Left lung (tissue), 10 donors: ENCODE results near the gene DEFB115. TPM values are rescaled to one million over a fixed set of nuclear protein-coding genes. Genes with fewer than 3 reads are reported as not detected.
"Not testable (repeated sequence)": the region's sequence is repeated elsewhere in the genome, so short reads cannot be mapped to it uniquely, and the experiment has no call there.

Experiments
- ATAC-seq: fragments of 200-7000 bp; cut with Tn5 transposase; one replicate; pipeline ENCODE4 v1.9.1; 2020; ENCODE audit warnings: moderate library complexity
- DNase-seq, 4 donors: peaks; one replicate each; pipeline ENCODE4 v3.0.0-alpha.2; 2013 to 2020
- H3K27ac ChIP-seq, 2 donors: fragments of 200-600 bp; sonication (generic) in 1 of 2; one replicate each; pipeline versions ENCODE4 v1.5.0 to v1.8.0; 2020 to 2021
- H3K27me3 ChIP-seq, 2 donors: fragments of 200-600 bp; sonication (generic) in 1 of 2; one replicate each; pipeline versions ENCODE4 v1.5.0 to v1.8.0; 2020 to 2021
- H3K36me3 ChIP-seq, 2 donors: fragments of 200-600 bp; sonication (generic) in 1 of 2; one replicate each; pipeline versions ENCODE4 v1.5.0 to v1.8.0; 2020 to 2021
- H3K4me1 ChIP-seq, 2 donors: fragments of 200-600 bp; one replicate each; pipeline ENCODE4 v1.8.0; 2021
- H3K4me3 ChIP-seq, 2 donors: fragments of 200-600 bp; sonication (generic) in 1 of 2; one replicate each; pipeline versions ENCODE4 v1.5.0 to v1.8.0; 2020 to 2021; ENCODE audit warnings: mild to moderate bottlenecking in 1 of 2
- H3K9me3 ChIP-seq, 2 donors: fragments of 200-600 bp; sonication (generic) in 1 of 2; one replicate each; pipeline versions ENCODE4 v1.5.0 to v1.8.0; 2020 to 2021
- intact Hi-C, 2 donors: fragments of 100-400 bp; cut with DNase I; formaldehyde crosslinking; loops; one replicate each; pipeline versions ENCODE4 v1.11.2 to v1.14.2; 2022
- polyA plus RNA-seq, 6 donors: library from polyadenylated mRNA; unstranded; fragments of 120-200 nt; gene quantifications; one replicate each; pipeline ENCODE4 v1.2.1, GENCODE V29; 2013; ENCODE audit not compliant: insufficient read length in 6 of 6
- total RNA-seq, 2 donors: library from RNA; stranded (reverse); fragmentation: NEBNext Ultra II Directional; extraction: Animal tissue kit (Norgen Biotek cat#: 25700); gene quantifications; one replicate each; pipeline ENCODE4 v1.2.1, GENCODE V29; 2021
- TF ChIP-seq, protein P1 (sequence below), 2 donors: fragments of 200-600 bp; sonication (generic) in 1 of 2; IDR thresholded peaks; one replicate each; pipeline versions ENCODE4 v1.5.0 to v1.8.0; 2021; ENCODE audit warnings: antibody characterized with exemption in 2 of 2
- donor health status: DM: no; HTN: yes; CAD: no.
- donor health status: DM: no; HTN: no; CAD: no.

Gene DEFB115
- total and polyA plus RNA-seq, 8 donors = not detected

DNA sequence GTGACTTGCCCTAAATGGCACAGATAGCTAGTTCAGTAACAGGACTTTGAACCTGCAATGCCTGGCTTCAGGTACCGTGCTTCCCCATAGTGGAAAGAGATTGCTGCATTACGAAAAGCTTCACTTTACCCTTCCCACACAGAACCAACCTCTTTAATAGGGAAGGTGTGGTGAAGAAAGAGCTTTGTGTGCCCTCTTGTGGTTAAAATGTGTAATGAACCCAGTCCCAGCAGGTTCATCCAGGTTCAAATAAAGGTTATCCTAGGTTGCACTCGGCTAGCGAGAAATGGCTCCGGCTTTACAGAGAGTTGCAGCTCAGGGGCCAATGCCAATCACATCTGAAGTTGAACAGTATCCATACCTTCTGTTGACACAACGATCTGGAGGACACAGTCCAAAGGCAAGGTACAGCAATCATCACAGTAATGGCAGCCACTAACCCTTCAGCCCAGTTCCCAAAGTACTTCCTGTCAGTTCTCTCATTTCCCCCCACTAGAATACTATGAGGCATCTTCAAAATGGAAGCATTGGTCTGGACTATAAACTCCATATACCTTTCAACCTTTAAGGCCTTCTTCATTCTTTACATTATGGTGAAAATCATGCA, 3.0 kb downstream of the DEFB115 start:
- Histone ChIP-seq H3K27ac (no peak overlapping the region), H3K9me3 (peaks cover 0 to 8% of the 10 kb centered on the region in 2 donors)

DNA sequence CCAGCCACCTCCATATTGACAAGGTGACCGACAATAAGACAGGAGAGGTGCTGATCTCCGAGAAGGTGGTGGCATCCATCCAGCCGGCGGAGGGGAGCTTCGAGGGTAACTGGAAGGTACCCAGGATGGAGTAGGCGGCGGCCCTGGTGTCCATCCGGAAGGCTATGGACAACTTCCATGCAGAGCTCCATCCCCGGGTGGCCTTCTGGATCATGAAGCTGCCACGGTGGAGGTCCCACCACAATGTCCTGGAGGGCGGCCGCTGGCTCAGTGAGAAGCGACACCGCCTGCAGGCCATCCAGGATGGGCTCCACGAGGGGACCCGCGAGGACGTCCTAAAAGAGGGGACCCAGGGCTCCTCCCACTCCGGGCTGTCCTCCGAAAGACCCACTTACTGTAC, 17.0 kb downstream of the DEFB115 start:
- Histone ChIP-seq H3K27ac (no peak overlapping the region), H3K4me3 (no peak overlapping the region), H3K36me3 (no peaks in the 10 kb centered on the region), H3K27me3 (no peaks in the 10 kb centered on the region), H3K4me1 (no peaks in the 10 kb centered on the region), H3K9me3 (peaks cover 0 to 67% of the 10 kb centered on the region in 2 donors)
- intact Hi-C loops = no loop called here
- TF ChIP-seq, protein P1, sequence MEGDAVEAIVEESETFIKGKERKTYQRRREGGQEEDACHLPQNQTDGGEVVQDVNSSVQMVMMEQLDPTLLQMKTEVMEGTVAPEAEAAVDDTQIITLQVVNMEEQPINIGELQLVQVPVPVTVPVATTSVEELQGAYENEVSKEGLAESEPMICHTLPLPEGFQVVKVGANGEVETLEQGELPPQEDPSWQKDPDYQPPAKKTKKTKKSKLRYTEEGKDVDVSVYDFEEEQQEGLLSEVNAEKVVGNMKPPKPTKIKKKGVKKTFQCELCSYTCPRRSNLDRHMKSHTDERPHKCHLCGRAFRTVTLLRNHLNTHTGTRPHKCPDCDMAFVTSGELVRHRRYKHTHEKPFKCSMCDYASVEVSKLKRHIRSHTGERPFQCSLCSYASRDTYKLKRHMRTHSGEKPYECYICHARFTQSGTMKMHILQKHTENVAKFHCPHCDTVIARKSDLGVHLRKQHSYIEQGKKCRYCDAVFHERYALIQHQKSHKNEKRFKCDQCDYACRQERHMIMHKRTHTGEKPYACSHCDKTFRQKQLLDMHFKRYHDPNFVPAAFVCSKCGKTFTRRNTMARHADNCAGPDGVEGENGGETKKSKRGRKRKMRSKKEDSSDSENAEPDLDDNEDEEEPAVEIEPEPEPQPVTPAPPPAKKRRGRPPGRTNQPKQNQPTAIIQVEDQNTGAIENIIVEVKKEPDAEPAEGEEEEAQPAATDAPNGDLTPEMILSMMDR (IDR thresholded peaks at IDR 0.05) = no peak
- DNase-seq = peak in 1 of 4 donors; percentile 72
- no peak for ATAC-seq

More for the DNA sequence above, 3.0 kb downstream of the DEFB115 start:
- Histone ChIP-seq H3K4me3 (no peak overlapping the region), H3K36me3 (no peaks in the 10 kb centered on the region), H3K4me1 (no peaks in the 10 kb centered on the region), H3K27me3 (no peaks in the 10 kb centered on the region)
- intact Hi-C loops = no loop called here
- TF ChIP-seq, protein P1 (IDR thresholded peaks at IDR 0.05) = peak in 1 of 2 donors; percentile 30
- ATAC-seq (peak; percentile 56), DNase-seq (no peak)

DNA sequence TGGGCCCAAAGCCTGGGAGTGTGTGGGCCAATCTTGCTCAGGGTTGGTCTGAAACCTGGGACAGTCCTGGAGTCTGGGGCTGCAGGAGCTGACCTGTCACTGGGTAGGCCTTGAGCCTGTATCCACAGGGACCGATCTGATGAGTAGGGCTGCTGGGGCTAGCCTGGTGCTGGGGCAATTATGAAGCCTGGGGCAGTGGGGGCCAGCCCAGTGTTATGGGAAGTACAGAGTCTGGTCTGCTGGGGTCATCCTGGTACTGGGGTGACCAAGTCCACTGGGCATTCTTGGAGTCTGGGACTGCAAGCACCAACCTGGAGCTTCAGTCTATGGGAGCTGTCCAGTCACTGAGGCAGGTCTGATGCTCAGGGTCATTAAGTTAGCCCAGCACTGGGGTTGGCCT, 20.7 kb downstream of the DEFB115 start:
- TF ChIP-seq, protein P1 (IDR thresholded peaks at IDR 0.05) = no peak
- H3K27me3 ChIP-seq = no peaks in the 10 kb centered on the region
- intact Hi-C loops = no loop called here
- ATAC-seq = no peak
- no peaks in the 10 kb centered on the region for H3K4me1 ChIP-seq
- DNase-seq = no peak
- no peaks in the 10 kb centered on the region for H3K36me3 ChIP-seq
- H3K9me3 ChIP-seq = peaks cover 0 to 35% of the 10 kb centered on the region in 2 donors
- H3K27ac ChIP-seq = no peak overlapping the region
- H3K4me3 ChIP-seq = no peak overlapping the region

DNA sequence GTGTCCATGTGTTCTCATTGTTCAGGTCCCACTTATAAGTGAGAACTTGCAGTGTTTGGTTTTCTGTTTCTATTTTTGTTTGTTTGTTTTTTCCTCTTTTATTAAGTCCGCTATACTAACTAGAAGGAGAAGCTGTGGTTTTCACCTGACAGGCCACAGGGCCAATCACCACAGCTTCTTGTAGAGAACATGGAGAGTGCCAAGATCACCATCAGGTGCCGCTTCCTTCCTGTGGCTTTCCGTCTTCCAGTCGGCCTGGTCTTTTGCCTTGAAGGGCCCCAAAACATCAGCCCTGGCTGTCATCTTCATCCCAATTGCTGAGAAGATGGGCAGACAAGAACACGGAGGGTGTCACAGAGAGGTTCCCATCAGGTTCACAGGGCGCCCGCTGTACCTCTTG, 27.5 kb downstream of the DEFB115 start:
- H3K4me1 ChIP-seq, H3K27ac ChIP-seq, ATAC-seq, H3K27me3 ChIP-seq, H3K4me3 ChIP-seq, H3K36me3 ChIP-seq, DNase-seq, intact Hi-C loops: not testable (repeated sequence)
- peaks cover 0 to 21% of the 10 kb centered on the region in 2 donors for H3K9me3 ChIP-seq

DNA sequence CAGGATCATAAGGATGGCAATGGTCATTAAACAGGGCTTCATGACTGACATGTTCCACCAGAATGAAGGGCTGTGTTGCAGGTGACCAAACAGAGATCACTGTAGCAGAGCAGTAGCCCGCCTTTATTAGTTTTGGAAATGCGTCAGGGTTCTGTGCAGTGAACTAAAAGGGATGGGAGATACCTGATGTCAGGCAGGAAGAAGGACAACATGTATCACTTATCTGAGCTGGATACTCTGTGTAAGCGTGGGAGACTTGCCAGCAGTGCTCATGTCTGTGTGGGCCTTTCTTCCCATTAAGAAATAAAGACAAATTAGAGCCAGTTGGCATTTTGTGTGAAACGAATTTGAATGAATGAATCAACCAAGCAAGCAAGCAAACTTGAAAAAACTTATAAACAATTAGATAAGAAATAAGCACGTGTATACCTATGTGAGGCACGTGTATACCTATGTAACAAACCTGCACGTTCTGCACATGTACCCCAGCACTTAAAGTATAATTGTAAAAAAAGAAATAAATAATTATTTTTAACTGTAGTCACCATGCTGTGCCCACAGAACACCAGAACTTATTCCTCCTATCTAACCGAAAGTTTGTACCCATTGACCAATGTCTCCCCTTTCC, 51.2 kb downstream of the DEFB115 start, which contains the start of gene DEFB116:
TSS of gene DEFB116 (minus strand) at position 51 of the 628 bp plus-strand sequence. CDS start at position 51, 0 bp downstream.
- ATAC-seq = no peak
- H3K4me1 ChIP-seq = no peaks in the 10 kb centered on the region
- no peaks in the 10 kb centered on the region for H3K36me3 ChIP-seq
- H3K27me3 ChIP-seq = no peaks in the 10 kb centered on the region
- TF ChIP-seq, protein P1 (IDR thresholded peaks at IDR 0.05) = no peak
- H3K27ac ChIP-seq = no peak within 1 kb of the TSS
- no peaks in the 10 kb centered on the region for H3K9me3 ChIP-seq
- H3K4me3 ChIP-seq = no peak within 1 kb of the TSS
- DNase-seq = no peak
- intact Hi-C loops = no loop called here

Other genes starting within 250 kb of the DEFB115 start
- not detected for gene DEFB116, start 50.9 kb downstream of the DEFB115 start, total RNA-seq
- not detected for gene DEFB116, start 50.9 kb downstream of the DEFB115 start, polyA plus RNA-seq
- gene DEFB118, start 110.9 kb downstream of the DEFB115 start, total RNA-seq = not detected
- not detected for gene DEFB118, start 110.9 kb downstream of the DEFB115 start, polyA plus RNA-seq
- gene DEFB119, start 132.9 kb downstream of the DEFB115 start, total RNA-seq = not detected
- gene DEFB119, start 132.9 kb downstream of the DEFB115 start, polyA plus RNA-seq = not detected
- gene DEFB121, start 148.6 kb downstream of the DEFB115 start, total RNA-seq = not detected
- not detected for gene DEFB121, start 148.6 kb downstream of the DEFB115 start, polyA plus RNA-seq
- gene DEFB123, start 183.0 kb downstream of the DEFB115 start, total RNA-seq = not detected
- not detected for gene DEFB123, start 183.0 kb downstream of the DEFB115 start, polyA plus RNA-seq
- gene DEFB124, start 217.5 kb downstream of the DEFB115 start, total RNA-seq = not detected
- gene DEFB124, start 217.5 kb downstream of the DEFB115 start, polyA plus RNA-seq = 1 to 10 TPM in 3 of 6 donors, under 1 TPM in 3; 0.31 to 1.5 (median 0.97) TPM
- 1 to 10 TPM; 2.0 to 2.3 TPM for gene REM1, start 217.6 kb downstream of the DEFB115 start, total RNA-seq
- gene REM1, start 217.6 kb downstream of the DEFB115 start, polyA plus RNA-seq = 1 to 10 TPM; 5.2 to 9.9 (median 8.2) TPM